ENCODE measurements around the gene SMPD2. TPM values are rescaled to one million over a fixed set of nuclear protein-coding genes. Genes with fewer than 3 reads are reported as not detected.

Gene SMPD2
- total RNA-seq, 1 experiment from 2014 or later, result 14.7 TPM

- Histone ChIP-seq H3K9ac (ENCODE audit: low read length) (no peak overlapping the region), H2AFZ (ENCODE audit: low read depth, low read length, poor library complexity, severe bottlenecking) (no peak overlapping the region), H3K27me3 (ENCODE audit: insufficient read depth, low read length) (no peaks in the 10 kb centered on the region), H3K4me1 (ENCODE audit: control insufficient read depth in 1 of 2, insufficient read depth in 2 of 2, low read length in 2 of 2) (no peaks in the 10 kb centered on the region), H3K4me3 (replicated peaks in 1 of 2; ENCODE audit: low read depth in 1 of 2, low read length in 2 of 2) (no peak overlapping the region), H3K9me2 (ENCODE audit: insufficient read depth) (no peaks in the 10 kb centered on the region), H3K4me2 (ENCODE audit: low read length) (no peak overlapping the region), H3K27ac (ENCODE audit: low read depth, low read length) (no peak overlapping the region), H3K79me2 (ENCODE audit: insufficient read depth, low read length) (peaks cover 83% of the 10 kb centered on the region), H3K9me3 (ENCODE audit: control insufficient read depth in 1 of 2, insufficient read depth in 1 of 2, low read depth in 1 of 2, low read length in 2 of 2) (no peaks in the 10 kb centered on the region), H4K20me1 (ENCODE audit: insufficient read depth) (no peaks in the 10 kb centered on the region), H3K36me3 (ENCODE audit: control insufficient read depth in 1 of 2, insufficient read depth in 2 of 2, low read length in 2 of 2) (peaks cover 40 to 51% of the 10 kb centered on the region in 2 experiments)
- intact Hi-C loops (cut with micrococcal nuclease), result no loop called here
- POLR2A ChIA-PET, result no interaction called here
- no peak for TF ChIP-seq EZH2 (IDR thresholded peaks at IDR 0.05)
- TF ChIP-seq ZNF274 (IDR thresholded peaks at IDR 0.05; ENCODE audit: low read depth, low read length), result no peak
- no peak for TF ChIP-seq SP1 (IDR thresholded peaks at IDR 0.05; ENCODE audit: low read depth)
- TF ChIP-seq EZH2phosphoT487 (IDR thresholded peaks at IDR 0.05; ENCODE audit: borderline replicate concordance), result no peak
- no peak for TF ChIP-seq EGR1 (IDR thresholded peaks at IDR 0.05; ENCODE audit: low read depth)
- no peak for TF ChIP-seq FOSL1 (IDR thresholded peaks at IDR 0.05; ENCODE audit: low read depth)
- TF ChIP-seq REST (IDR thresholded peaks at IDR 0.05; ENCODE audit: low read depth), result no peak
- TF ChIP-seq SIN3A (IDR thresholded peaks at IDR 0.05; ENCODE audit: low read depth), result no peak
- TF ChIP-seq SRF (IDR thresholded peaks at IDR 0.05; ENCODE audit: low read depth), result no peak
- no TSS peak for BruUV-seq (replicated peaks)
- CTCF ChIA-PET, result no interaction called here
- DNase-seq (ENCODE audit: low read depth, low spot score) (no peak), ATAC-seq (no peak)
- RAD21 ChIA-PET (ENCODE audit: low non-redundant PET in 1 of 2, low total read pairs in 2 of 2, uncharacterized antibody in 2 of 2, unreplicated experiment in 2 of 2), result no interaction called here
These were observed 35.1 kb downstream of the SMPD2 start for GRCh38 chr6:109475625-109476024.

Data from HCT116 (cell line).